ENCODE measurements around the gene MTMR3. TPM values are rescaled to one million over a fixed set of nuclear protein-coding genes. Genes with fewer than 3 reads are reported as not detected.

MTMR3 gene
- total RNA-seq, 1 experiment from 2014 or later, result 12.1 TPM

DNA sequence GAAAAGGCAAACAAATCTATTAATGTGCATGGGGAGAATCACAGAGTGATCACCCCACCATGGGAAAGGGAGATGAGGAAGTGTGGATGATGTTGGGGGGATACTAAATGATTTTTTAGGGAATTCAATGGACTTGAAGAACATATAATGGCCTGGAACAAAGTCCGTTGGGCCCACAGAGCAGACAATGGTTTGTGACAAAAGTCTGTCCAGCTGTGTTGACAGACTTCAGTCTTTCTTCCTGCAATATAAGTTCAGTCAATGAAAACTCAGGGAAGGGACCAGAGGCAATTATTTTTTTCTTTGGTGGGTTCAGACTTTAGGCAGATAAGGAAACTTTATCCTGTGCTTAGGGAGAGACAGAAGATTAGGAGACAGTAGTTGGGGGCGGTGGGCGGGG, 179.3 kb downstream of the MTMR3 start:
- ATAC-seq (no peak), DNase-seq (no peak)
- Histone ChIP-seq H3K36me3 (ENCODE audit: low read depth, low read length) (no peaks in the 10 kb centered on the region), H3K9ac (ENCODE audit: low read length) (no peak overlapping the region), H4K20me1 (ENCODE audit: low read length) (no peaks in the 10 kb centered on the region), H3F3A (ENCODE audit: low read length, unreplicated experiment) (no peaks in the 10 kb centered on the region), H2AFZ (ENCODE audit: low read length) (no peak overlapping the region), H3K9me2 (replicated peaks; ENCODE audit: low read length) (no peaks in the 10 kb centered on the region), H3K4me3 (ENCODE audit: low read length) (no peak overlapping the region), H3K79me2 (ENCODE audit: low read length) (no peaks in the 10 kb centered on the region), H3K27me3 (ENCODE audit: low read length) (no peaks in the 10 kb centered on the region), H3K4me2 (ENCODE audit: low read length) (no peak overlapping the region), H3K4me1 (ENCODE audit: insufficient read depth, low read length) (no peaks in the 10 kb centered on the region), H3K27ac (ENCODE audit: low read length) (no peak overlapping the region), H3K9me3 (ENCODE audit: low read length) (no peaks in the 10 kb centered on the region)
- BruUV-seq (replicated peaks), result no TSS peak
- ChIA-PET CTCF (no interaction called here), POLR2A (ENCODE audit: unreplicated experiment) (no interaction called here)
- TF ChIP-seq, protein P1, sequence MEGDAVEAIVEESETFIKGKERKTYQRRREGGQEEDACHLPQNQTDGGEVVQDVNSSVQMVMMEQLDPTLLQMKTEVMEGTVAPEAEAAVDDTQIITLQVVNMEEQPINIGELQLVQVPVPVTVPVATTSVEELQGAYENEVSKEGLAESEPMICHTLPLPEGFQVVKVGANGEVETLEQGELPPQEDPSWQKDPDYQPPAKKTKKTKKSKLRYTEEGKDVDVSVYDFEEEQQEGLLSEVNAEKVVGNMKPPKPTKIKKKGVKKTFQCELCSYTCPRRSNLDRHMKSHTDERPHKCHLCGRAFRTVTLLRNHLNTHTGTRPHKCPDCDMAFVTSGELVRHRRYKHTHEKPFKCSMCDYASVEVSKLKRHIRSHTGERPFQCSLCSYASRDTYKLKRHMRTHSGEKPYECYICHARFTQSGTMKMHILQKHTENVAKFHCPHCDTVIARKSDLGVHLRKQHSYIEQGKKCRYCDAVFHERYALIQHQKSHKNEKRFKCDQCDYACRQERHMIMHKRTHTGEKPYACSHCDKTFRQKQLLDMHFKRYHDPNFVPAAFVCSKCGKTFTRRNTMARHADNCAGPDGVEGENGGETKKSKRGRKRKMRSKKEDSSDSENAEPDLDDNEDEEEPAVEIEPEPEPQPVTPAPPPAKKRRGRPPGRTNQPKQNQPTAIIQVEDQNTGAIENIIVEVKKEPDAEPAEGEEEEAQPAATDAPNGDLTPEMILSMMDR (conservative IDR thresholded peaks at IDR 0.05; ENCODE audit: low read depth, low read length), result no peak
- TF ChIP-seq EZH2phosphoT487 (IDR thresholded peaks at IDR 0.05; ENCODE audit: borderline replicate concordance, low read length) (no peak), EZH2 (IDR thresholded peaks at IDR 0.05; ENCODE audit: low read length, unreplicated experiment) (no peak)
- intact Hi-C loops (cut with micrococcal nuclease), result no loop called here

DNA sequence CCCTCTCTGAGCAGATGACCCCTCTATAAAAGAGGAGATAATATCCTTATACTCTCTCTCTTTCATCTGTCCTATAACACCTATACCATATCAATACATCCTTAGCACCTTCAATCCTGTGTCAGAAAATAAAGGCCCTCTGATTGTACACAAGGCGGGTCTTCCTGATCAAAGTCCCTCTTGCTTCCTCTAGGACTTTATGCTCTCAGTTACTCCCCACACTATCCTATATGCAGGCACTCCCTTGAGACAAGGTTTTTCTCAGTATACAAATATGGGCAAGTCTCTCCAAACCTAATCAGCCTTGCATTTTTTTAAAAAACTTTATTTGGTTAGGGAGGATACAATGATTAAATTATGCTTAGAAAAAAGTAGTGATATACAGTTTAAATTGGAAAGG, 180.0 kb downstream of the MTMR3 start:
- BruUV-seq (replicated peaks), result no TSS peak
- no peaks in the 10 kb centered on the region for H3K36me3 ChIP-seq (ENCODE audit: low read depth, low read length)

DNA sequence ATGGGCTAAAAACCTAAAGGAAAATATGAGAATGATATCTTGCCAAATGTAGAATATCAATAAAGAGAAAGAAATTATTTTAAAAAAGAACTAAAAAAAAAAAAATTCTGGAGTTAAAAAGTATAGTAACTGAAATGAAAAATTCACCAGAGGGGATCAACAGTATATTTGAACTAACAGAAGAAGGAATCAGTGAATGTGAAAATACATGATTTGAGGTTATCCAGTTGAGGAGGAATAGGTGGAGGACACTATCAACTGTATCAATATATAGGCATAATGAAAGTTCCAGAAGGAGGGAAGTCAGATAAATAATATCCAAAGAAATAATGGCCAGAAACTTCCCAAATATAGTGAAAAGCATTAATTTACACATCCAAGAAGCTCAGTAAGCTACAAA, 181.2 kb downstream of the MTMR3 start:
- H2AFZ ChIP-seq (ENCODE audit: low read length), result no peak overlapping the region
- ChIA-PET CTCF (no interaction called here), POLR2A (ENCODE audit: unreplicated experiment) (no interaction called here)
- H3K9ac ChIP-seq (ENCODE audit: low read length), result no peak overlapping the region
- H3K4me2 ChIP-seq (ENCODE audit: low read length), result no peak overlapping the region
- H3K9me3 ChIP-seq (ENCODE audit: low read length), result no peaks in the 10 kb centered on the region
- H4K20me1 ChIP-seq (ENCODE audit: low read length), result no peaks in the 10 kb centered on the region
- ATAC-seq, result no peak
- no peaks in the 10 kb centered on the region for H3K79me2 ChIP-seq (ENCODE audit: low read length)
- intact Hi-C loops (cut with micrococcal nuclease), result no loop called here
- H3K9me2 ChIP-seq (replicated peaks; ENCODE audit: low read length), result no peaks in the 10 kb centered on the region
- H3K4me1 ChIP-seq (ENCODE audit: insufficient read depth, low read length), result no peaks in the 10 kb centered on the region
- TF ChIP-seq EZH2 (IDR thresholded peaks at IDR 0.05; ENCODE audit: low read length, unreplicated experiment) (no peak), EZH2phosphoT487 (IDR thresholded peaks at IDR 0.05; ENCODE audit: borderline replicate concordance, low read length) (no peak)
- TF ChIP-seq, protein P1 (conservative IDR thresholded peaks at IDR 0.05; ENCODE audit: low read depth, low read length), result no peak
- no peaks in the 10 kb centered on the region for H3K36me3 ChIP-seq (ENCODE audit: low read depth, low read length)
- H3K27me3 ChIP-seq (ENCODE audit: low read length), result no peaks in the 10 kb centered on the region
- H3K27ac ChIP-seq (ENCODE audit: low read length), result no peak overlapping the region
- no TSS peak for BruUV-seq (replicated peaks)
- no peaks in the 10 kb centered on the region for H3F3A ChIP-seq (ENCODE audit: low read length, unreplicated experiment)
- H3K4me3 ChIP-seq (ENCODE audit: low read length), result no peak overlapping the region
- no peak for DNase-seq

More for the DNA sequence above, 180.0 kb downstream of the MTMR3 start:
- Histone ChIP-seq H4K20me1 (ENCODE audit: low read length) (no peaks in the 10 kb centered on the region), H3K4me1 (ENCODE audit: insufficient read depth, low read length) (no peaks in the 10 kb centered on the region), H3K9ac (ENCODE audit: low read length) (no peak overlapping the region), H3F3A (ENCODE audit: low read length, unreplicated experiment) (no peaks in the 10 kb centered on the region), H3K27me3 (ENCODE audit: low read length) (no peaks in the 10 kb centered on the region), H3K79me2 (ENCODE audit: low read length) (no peaks in the 10 kb centered on the region), H2AFZ (ENCODE audit: low read length) (no peak overlapping the region), H3K9me2 (replicated peaks; ENCODE audit: low read length) (no peaks in the 10 kb centered on the region), H3K9me3 (ENCODE audit: low read length) (no peaks in the 10 kb centered on the region), H3K4me3 (ENCODE audit: low read length) (no peak overlapping the region), H3K4me2 (ENCODE audit: low read length) (no peak overlapping the region), H3K27ac (ENCODE audit: low read length) (no peak overlapping the region)
- intact Hi-C loops (cut with micrococcal nuclease), result no loop called here
- TF ChIP-seq EZH2 (IDR thresholded peaks at IDR 0.05; ENCODE audit: low read length, unreplicated experiment), result no peak
- TF ChIP-seq, protein P1 (conservative IDR thresholded peaks at IDR 0.05; ENCODE audit: low read depth, low read length), result no peak
- no peak for TF ChIP-seq EZH2phosphoT487 (IDR thresholded peaks at IDR 0.05; ENCODE audit: borderline replicate concordance, low read length)
- ATAC-seq (no peak), DNase-seq (no peak)
- POLR2A ChIA-PET (ENCODE audit: unreplicated experiment), result interaction anchor here (0.6 kb wide), 1 partner anchor 54 kb away, joined by 3 read pairs; no protein-coding TSS in a partner anchor
- CTCF ChIA-PET, result no interaction called here

Measured in PC-3 (cell line).